Measurements from ENCODE around the gene OR2T35.
"Not testable (repeated sequence)": the region's sequence is repeated elsewhere in the genome, so short reads cannot be mapped to it uniquely, and the experiment has no call there.

DNA sequence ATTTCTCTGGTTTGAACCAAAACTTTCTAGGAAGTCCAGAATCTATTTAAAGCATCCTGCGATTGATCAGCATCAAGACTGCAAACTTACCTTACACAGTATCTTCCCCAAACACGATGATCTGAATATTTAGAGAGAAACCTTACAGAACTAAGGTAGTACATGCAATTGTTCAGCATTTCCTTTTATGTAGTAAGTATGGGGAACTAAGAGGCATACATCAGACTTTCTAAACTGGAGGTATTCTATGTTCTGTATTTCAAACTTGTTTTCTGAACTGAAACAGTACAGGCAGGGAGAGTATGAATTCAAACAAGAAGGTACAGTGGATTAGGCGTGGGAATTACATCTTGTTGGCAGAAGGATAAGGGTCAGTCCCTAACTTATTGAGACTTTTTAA, 10.3 kb upstream of the OR2T35 start, which contains the start of gene OR2T27:
- not testable (repeated sequence) for TF ChIP-seq EP300 (IDR thresholded peaks at IDR 0.05; ENCODE audit: borderline replicate concordance); MAX (IDR thresholded peaks at IDR 0.05); TEAD4 (IDR thresholded peaks at IDR 0.05); TCF12 (IDR thresholded peaks at IDR 0.05; ENCODE audit: low read depth); FOXM1 (IDR thresholded peaks at IDR 0.05; ENCODE audit: borderline replicate concordance, low read depth); EGR1 (IDR thresholded peaks at IDR 0.05)
- TF ChIP-seq, protein P1, sequence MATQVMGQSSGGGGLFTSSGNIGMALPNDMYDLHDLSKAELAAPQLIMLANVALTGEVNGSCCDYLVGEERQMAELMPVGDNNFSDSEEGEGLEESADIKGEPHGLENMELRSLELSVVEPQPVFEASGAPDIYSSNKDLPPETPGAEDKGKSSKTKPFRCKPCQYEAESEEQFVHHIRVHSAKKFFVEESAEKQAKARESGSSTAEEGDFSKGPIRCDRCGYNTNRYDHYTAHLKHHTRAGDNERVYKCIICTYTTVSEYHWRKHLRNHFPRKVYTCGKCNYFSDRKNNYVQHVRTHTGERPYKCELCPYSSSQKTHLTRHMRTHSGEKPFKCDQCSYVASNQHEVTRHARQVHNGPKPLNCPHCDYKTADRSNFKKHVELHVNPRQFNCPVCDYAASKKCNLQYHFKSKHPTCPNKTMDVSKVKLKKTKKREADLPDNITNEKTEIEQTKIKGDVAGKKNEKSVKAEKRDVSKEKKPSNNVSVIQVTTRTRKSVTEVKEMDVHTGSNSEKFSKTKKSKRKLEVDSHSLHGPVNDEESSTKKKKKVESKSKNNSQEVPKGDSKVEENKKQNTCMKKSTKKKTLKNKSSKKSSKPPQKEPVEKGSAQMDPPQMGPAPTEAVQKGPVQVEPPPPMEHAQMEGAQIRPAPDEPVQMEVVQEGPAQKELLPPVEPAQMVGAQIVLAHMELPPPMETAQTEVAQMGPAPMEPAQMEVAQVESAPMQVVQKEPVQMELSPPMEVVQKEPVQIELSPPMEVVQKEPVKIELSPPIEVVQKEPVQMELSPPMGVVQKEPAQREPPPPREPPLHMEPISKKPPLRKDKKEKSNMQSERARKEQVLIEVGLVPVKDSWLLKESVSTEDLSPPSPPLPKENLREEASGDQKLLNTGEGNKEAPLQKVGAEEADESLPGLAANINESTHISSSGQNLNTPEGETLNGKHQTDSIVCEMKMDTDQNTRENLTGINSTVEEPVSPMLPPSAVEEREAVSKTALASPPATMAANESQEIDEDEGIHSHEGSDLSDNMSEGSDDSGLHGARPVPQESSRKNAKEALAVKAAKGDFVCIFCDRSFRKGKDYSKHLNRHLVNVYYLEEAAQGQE (IDR thresholded peaks at IDR 0.05; ENCODE audit: low read depth): not testable (repeated sequence)
